ENCODE measurements around the gene MAPRE2. TPM values are rescaled to one million over a fixed set of nuclear protein-coding genes. Genes with fewer than 3 reads are reported as not detected.
A peak's percentile ranks its signal among the peaks of the same experiment; 100 is the strongest.

The MAPRE2 gene
- total RNA-seq, 1 donor from 2014 or later, result 73.0 TPM

- Mint-ChIP-seq H3K36me3 (ENCODE audit: low read depth, unreplicated experiment) (peaks cover 5% of the 10 kb centered on the region), H3K27ac (ENCODE audit: unreplicated experiment) (no peak overlapping the region), H3K27me3 (ENCODE audit: unreplicated experiment) (no peaks in the 10 kb centered on the region), H3K4me3 (ENCODE audit: unreplicated experiment) (no peak overlapping the region), H3K4me1 (ENCODE audit: unreplicated experiment) (peaks cover 27% of the 10 kb centered on the region), H3K9me3 (ENCODE audit: unreplicated experiment) (no peaks in the 10 kb centered on the region)
- no peak for DNase-seq (ENCODE audit: low spot score)
- TF ChIP-seq CTCF (IDR thresholded peaks at IDR 0.05; ENCODE audit: unreplicated experiment), result no peak
These were observed 26.2 kb downstream of the MAPRE2 start for GRCh38 chr18:35067454-35067853.

GRCh38 chr18:35071819-35072247, 30.6 kb downstream of the MAPRE2 start:
- Mint-ChIP-seq H3K27me3 (ENCODE audit: unreplicated experiment) (no peaks in the 10 kb centered on the region), H3K4me3 (ENCODE audit: unreplicated experiment) (no peak overlapping the region), H3K27ac (ENCODE audit: unreplicated experiment) (peak overlapping the region; percentile 67), H3K9me3 (ENCODE audit: unreplicated experiment) (no peaks in the 10 kb centered on the region), H3K36me3 (ENCODE audit: low read depth, unreplicated experiment) (peaks cover 5% of the 10 kb centered on the region), H3K4me1 (ENCODE audit: unreplicated experiment) (peaks cover 45% of the 10 kb centered on the region)
- no peak for TF ChIP-seq CTCF (IDR thresholded peaks at IDR 0.05; ENCODE audit: unreplicated experiment)
- no peak for DNase-seq (ENCODE audit: low spot score)

- peaks cover 5% of the 10 kb centered on the region for H3K36me3 Mint-ChIP-seq (ENCODE audit: low read depth, unreplicated experiment)
- DNase-seq (ENCODE audit: low spot score), result no peak
- H3K4me3 Mint-ChIP-seq (ENCODE audit: unreplicated experiment), result no peak overlapping the region
These were observed 31.4 kb downstream of the MAPRE2 start for GRCh38 chr18:35072616-35073015.

GRCh38 chr18:35073186-35074105, 32.2 kb downstream of the MAPRE2 start:
- Mint-ChIP-seq H3K27me3 (ENCODE audit: unreplicated experiment) (no peaks in the 10 kb centered on the region), H3K27ac (ENCODE audit: unreplicated experiment) (peak overlapping the region; percentile 80), H3K36me3 (ENCODE audit: low read depth, unreplicated experiment) (peaks cover 5% of the 10 kb centered on the region), H3K9me3 (ENCODE audit: unreplicated experiment) (no peaks in the 10 kb centered on the region), H3K4me3 (ENCODE audit: unreplicated experiment) (no peak overlapping the region), H3K4me1 (ENCODE audit: unreplicated experiment) (peaks cover 44% of the 10 kb centered on the region)
- no peak for TF ChIP-seq CTCF (IDR thresholded peaks at IDR 0.05; ENCODE audit: unreplicated experiment)
- no peak for DNase-seq (ENCODE audit: low spot score)

More at GRCh38 chr18:35072616-35073015, 31.4 kb downstream of the MAPRE2 start:
- no peaks in the 10 kb centered on the region for H3K9me3 Mint-ChIP-seq (ENCODE audit: unreplicated experiment)
- H3K27me3 Mint-ChIP-seq (ENCODE audit: unreplicated experiment), result no peaks in the 10 kb centered on the region
- peaks cover 44% of the 10 kb centered on the region for H3K4me1 Mint-ChIP-seq (ENCODE audit: unreplicated experiment)
- no peak for TF ChIP-seq CTCF (IDR thresholded peaks at IDR 0.05; ENCODE audit: unreplicated experiment)
- H3K27ac Mint-ChIP-seq (ENCODE audit: unreplicated experiment), result peak overlapping the region; percentile 88

GRCh38 chr18:35074581-35074980, 33.4 kb downstream of the MAPRE2 start:
- Mint-ChIP-seq H3K4me1 (ENCODE audit: unreplicated experiment) (peaks cover 44% of the 10 kb centered on the region), H3K9me3 (ENCODE audit: unreplicated experiment) (no peaks in the 10 kb centered on the region), H3K4me3 (ENCODE audit: unreplicated experiment) (no peak overlapping the region), H3K27me3 (ENCODE audit: unreplicated experiment) (no peaks in the 10 kb centered on the region), H3K36me3 (ENCODE audit: low read depth, unreplicated experiment) (peaks cover 5% of the 10 kb centered on the region), H3K27ac (ENCODE audit: unreplicated experiment) (no peak overlapping the region)
- no peak for TF ChIP-seq CTCF (IDR thresholded peaks at IDR 0.05; ENCODE audit: unreplicated experiment)
- no peak for DNase-seq (ENCODE audit: low spot score)
